Breast epithelium (tissue), 3 donors: ENCODE data around the gene PRDM10.

Experiments used
- CTCF ChIP-seq, 3 donors: fragments of 450-650 bp; IDR thresholded peaks; one replicate each; pipeline ENCODE4 v1.5.1; 2016 to 2017; ENCODE audit warnings: antibody characterized with exemption in 3 of 3, mild to moderate bottlenecking in 3 of 3, moderate library complexity in 3 of 3
- POLR2A ChIP-seq: fragments of 450-650 bp; IDR thresholded peaks from one replicate; pipeline ENCODE4 v1.6.1; 2016; ENCODE audit warnings: antibody characterized with exemption, mild to moderate bottlenecking, moderate library complexity
- POLR2AphosphoS5 ChIP-seq, 3 donors: sonication (generic); formaldehyde crosslinking; IDR thresholded peaks; one replicate each; pipeline ENCODE4 v1.6.1; 2017; ENCODE audit warnings: antibody characterized with exemption in 3 of 3

GRCh38 chr11:129987950-129988349 lies 14.7 kb downstream of the PRDM10 start:
- TF ChIP-seq CTCF (IDR thresholded peaks at IDR 0.05) = no peak
- no peak for TF ChIP-seq POLR2AphosphoS5 (IDR thresholded peaks at IDR 0.05)
- no peak for TF ChIP-seq POLR2A
